Choroid plexus epithelial cell (primary cell): ENCODE data around the gene CD209.
A peak's percentile ranks its signal among the peaks of the same experiment; 100 is the strongest.

Source experiments
- DNase-seq: peaks from one replicate; pipeline ENCODE4 v3.0.0-alpha.2; 2010; ENCODE audit warnings: low read depth
- H3K4me3 ChIP-seq: 2 replicates; pipeline ENCODE4 v1.5.1; 2011; ENCODE audit warnings: low read depth, mild to moderate bottlenecking, control low read depth, low read length, moderate library complexity
- CTCF ChIP-seq: conservative IDR thresholded peaks from 2 replicates; pipeline ENCODE4 v1.5.1; 2011; ENCODE audit warnings: low read depth, mild to moderate bottlenecking, control low read depth, inconsistent platforms, low read length, moderate library complexity

Gene CD209

GRCh38 chr19:7779631-7780486 lies 32.5 kb upstream of the CD209 start:
- no peak for TF ChIP-seq CTCF
- H3K4me3 ChIP-seq: no peak overlapping the region
- no peak for DNase-seq

- DNase-seq: no peak
- no peak for TF ChIP-seq CTCF
- H3K4me3 ChIP-seq: no peak overlapping the region
These were observed 30.7 kb upstream of the CD209 start for GRCh38 chr19:7778081-7778480.

GRCh38 chr19:7775761-7776160 lies 28.4 kb upstream of the CD209 start:
- no peak overlapping the region for H3K4me3 ChIP-seq
- TF ChIP-seq CTCF: no peak
- DNase-seq: no peak

GRCh38 chr19:7773841-7774240 lies 26.5 kb upstream of the CD209 start:
- no peak for TF ChIP-seq CTCF
- H3K4me3 ChIP-seq: no peak overlapping the region
- no peak for DNase-seq

- no peak for TF ChIP-seq CTCF
- H3K4me3 ChIP-seq: no peak overlapping the region
- peak; percentile 29 for DNase-seq
These were observed 25.5 kb upstream of the CD209 start for GRCh38 chr19:7772752-7773291.

GRCh38 chr19:7771072-7771471 lies 23.7 kb upstream of the CD209 start:
- DNase-seq: no peak
- H3K4me3 ChIP-seq: no peak overlapping the region
- no peak for TF ChIP-seq CTCF

GRCh38 chr19:7769171-7769570 lies 21.8 kb upstream of the CD209 start:
- no peak for TF ChIP-seq CTCF
- H3K4me3 ChIP-seq: no peak overlapping the region
- DNase-seq: no peak
